OCI-M2 (cell line): ENCODE data around the gene MAP4K5.
"Not testable (repeated sequence)": the region's sequence is repeated elsewhere in the genome, so short reads cannot be mapped to it uniquely, and the experiment has no call there.

Experiments
- DNase-seq: peaks from one replicate; lab custom pipeline; 2025; ENCODE audit not compliant: unreplicated experiment; lab: John Stamatoyannopoulos, UW

The MAP4K5 gene

DNA sequence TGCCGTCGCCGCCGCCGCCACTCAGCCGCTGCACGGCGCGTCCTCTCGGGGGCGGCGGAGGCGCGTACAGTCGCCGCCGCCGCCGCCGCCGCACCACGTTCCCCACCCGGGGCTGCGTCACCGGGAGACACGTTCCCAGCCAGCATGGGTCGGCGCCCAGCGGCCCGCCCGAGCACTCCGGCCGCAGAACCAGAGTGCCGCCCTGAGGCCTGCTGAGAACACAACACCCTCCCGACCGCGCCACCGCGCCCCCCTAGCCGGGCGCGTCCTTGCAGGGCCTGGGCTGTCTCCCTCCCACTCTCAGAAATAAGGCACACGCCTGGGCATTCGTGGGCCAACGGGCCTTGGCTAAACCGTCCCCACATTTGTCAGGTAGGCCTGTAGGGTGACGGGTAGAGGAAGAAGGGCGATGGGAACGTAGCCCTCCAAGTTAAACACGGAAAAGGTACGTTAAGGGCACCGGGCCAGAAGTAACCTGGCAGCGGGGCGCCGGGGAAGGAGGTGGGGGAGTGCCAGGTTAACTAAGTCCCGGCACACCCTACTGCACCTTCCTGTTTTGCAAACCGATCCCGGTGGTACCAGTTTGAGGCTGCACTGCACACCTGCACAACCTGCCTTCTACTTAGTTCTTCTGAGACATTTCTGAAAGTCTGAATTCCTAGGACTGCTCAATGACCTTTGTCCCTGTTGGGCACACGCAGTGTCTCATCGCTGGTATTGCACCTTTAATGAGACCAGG lies at the start of gene MAP4K5:
TSS of gene MAP4K5 (minus strand) at position 68 of the 739 bp plus-strand sequence. CDS start 520 bp downstream, outside the sequence.
- no peak for DNase-seq

DNA sequence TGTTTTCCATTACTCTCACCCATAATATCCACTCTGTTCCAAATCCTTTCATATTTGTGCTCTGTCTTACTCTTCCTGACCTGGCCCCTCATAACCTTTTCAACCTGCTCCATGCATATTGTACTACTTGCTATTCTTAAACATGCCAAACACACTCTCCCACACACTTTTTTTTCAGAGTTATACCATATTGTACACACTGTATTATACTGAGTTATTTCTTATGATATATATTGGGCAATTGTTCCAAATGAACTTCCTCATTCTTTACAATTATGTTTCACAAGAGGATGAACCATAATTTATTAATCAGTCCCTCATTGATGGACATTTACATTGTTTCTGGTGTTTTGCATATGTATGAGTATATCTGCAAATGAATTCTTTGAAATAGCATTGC lies 46.1 kb upstream of the MAP4K5 start:
- no peak for DNase-seq

DNA sequence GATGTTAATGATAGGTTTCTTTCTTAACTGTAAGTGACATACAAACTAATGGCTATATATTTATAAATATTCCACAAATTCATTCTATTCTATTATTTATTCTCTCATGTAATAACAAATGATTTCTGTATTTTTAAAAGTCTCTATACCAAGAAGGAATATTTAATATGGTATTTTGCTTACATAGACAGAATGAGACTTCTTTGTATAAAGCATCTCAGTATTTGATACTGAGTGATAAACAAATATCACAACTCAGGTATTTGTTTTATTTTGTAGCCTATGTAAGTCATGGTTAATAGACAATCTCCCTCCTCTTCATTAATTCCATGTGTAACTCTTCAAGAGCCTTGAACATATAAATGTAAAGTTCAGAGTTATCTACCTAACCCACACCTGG lies 45.6 kb upstream of the MAP4K5 start:
- DNase-seq: no peak

DNA sequence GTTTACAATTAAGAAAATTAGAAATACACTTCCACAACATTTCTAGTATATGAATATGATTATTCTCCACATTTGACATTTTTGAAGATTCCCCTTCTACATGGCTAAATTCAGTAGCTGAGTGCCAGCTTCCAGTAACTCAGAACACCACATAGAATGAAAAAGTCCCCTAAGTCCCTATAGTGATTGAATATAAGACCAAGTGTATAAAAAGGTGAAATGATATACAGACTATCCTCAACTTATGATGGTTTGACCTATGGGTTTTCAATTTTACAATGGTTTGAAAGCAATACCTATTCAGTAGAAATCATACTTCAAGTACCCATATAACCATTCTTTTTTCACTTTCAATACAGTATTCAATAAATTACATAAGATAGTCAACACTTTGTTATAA lies 43.4 kb upstream of the MAP4K5 start:
- no peak for DNase-seq

DNA sequence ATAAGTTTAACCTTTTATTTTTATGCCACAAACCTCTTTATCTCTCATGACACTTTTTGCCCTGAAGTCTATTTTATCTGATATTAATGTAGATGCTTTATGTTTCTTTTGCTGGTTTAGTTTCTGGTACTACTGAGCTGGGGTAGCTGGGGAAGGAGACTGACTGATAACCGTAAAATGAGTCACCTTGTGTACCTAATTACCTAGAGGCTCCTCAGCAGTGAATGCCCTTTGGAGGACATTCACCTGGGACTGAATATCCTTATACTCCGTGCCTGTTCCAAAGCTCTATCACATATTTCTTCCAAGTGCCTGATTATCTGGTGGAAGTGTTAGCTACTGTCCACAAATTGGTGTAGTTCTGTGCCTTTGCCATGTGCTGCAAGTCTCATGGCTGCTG lies 41.5 kb upstream of the MAP4K5 start:
- no peak for DNase-seq

DNA sequence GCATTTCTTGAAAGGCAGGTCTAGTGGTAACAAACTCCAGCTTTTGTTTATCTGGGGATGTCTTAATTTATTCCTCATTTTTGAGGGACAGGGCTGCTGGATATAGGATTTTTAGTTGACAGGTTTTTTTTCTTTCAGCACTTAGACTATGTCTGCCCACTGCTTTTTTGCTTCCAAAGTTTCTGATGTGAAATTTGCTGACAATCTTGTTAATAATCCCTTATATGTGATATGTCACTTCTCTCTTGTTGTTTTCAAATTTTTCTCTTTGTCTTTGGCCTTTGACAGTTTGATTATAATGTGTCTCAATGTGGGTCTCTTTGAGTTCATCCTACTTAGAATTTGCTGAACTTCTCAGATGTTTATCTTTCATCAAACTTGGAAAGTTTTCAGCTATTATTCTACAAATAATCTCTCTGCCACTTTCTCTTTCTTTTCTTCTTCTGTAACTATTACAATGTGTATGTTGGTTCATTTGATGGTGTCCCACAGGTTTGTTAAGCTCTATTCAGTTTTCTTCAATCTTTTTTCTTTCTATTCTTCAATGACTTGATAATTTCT lies 37.4 kb upstream of the MAP4K5 start:
- no peak for DNase-seq

DNA sequence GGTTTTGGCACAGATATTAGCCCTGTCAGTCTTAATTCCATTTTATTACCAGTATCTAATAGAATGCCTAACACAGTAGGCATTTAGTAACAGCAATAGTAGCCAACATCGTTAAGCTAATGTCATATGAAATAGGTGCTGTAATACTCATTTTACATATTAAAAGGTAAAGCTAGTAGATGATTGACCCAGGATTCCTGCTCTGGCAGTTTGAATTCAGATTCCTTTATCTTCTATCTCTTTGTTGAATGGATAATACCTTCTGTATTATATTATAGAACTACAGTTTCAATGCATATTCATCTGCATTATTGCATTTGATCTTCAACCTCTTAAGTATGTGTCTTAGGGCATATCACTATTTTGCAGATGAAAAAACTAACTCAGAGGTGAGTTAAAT lies 30.5 kb upstream of the MAP4K5 start:
- DNase-seq: no peak

DNA sequence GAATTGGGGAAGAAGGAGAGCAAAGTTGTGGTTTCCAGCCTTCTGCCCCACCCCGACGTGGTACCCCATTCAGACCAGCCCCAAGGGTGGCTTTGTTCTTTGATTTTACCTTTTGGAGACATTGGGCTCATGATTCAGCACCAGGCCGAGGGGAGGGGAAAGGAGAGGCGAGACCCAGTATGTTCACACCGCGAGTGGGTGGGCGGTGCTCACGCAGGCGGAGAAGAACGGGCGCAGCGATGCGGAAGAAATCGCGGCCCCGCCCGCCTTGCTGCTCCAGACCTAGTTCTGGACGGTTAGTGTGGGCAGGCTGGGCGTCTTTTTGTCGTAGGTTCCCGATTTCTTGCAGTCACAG lies 28.5 kb upstream of the MAP4K5 start:
- no peak for DNase-seq

DNA sequence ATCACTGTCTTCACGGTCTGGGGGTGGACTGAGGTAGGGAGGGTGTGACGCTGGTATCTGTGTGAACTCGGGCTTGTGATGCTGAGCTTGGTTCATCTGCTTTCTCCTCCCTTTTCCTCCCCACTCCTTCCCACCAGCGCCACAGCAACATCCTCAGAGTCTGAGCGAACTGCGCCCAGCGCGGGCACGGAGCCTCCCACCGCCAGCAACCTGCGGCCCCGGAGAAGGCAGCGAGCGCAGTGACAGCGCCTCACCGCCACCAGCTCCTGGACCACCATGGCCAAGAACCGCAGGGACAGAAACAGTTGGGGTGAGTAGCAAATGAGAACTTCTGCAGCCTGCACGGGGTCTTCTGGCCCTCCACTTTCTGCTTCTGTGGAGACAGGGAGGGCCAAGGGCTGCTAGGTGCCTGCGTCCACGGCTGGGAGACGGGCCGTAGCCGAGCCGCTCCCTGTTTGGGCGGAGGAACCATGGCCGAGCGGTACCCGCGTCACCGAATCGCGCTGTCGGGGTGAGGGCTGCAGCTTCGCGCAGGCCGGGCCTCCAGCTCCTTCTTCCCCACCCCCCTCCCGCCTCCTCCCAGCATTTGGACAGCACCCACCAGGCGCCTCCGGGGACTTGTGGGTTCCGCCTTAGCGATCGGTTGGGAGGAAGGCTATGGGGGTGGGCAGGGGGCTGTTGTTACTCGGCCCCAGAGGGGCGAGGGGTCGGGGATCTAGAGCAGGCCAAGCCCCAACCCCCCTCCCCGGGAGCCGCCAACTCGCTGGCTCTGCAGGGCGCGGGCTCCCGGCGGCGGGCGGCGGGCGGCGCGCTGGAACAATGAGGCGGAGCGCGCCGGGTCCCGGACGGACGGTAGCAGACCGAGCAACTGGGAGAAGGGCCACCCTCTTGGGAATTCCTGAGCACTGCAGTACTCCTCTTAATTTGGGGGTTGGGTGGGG lies 27.9 kb upstream of the MAP4K5 start, which contains the start of gene ATL1:
TSS of gene ATL1 (plus strand) at position 156 of the 941 bp plus-strand sequence. CDS start at position 277, 121 bp downstream.
- no peak for DNase-seq

DNA sequence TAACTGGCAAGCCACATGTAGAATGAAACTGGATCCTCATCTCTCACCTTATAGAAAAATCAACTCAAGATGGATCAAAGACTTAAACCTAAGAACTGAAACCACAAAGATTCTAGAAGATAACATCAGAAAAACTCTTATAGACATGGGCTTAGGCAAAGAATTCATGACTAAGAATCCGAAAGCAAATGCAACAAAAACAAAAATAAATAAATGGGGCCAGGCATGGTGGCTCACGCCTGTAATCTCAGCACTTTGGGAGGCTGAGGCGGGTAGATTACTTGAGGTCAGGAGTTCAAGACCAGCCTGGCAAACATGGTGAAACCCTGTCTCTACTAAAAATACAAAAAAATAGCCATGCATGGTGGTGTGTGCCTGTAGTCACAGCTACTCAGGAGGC lies 20.4 kb upstream of the MAP4K5 start:
- not testable (repeated sequence) for DNase-seq

DNA sequence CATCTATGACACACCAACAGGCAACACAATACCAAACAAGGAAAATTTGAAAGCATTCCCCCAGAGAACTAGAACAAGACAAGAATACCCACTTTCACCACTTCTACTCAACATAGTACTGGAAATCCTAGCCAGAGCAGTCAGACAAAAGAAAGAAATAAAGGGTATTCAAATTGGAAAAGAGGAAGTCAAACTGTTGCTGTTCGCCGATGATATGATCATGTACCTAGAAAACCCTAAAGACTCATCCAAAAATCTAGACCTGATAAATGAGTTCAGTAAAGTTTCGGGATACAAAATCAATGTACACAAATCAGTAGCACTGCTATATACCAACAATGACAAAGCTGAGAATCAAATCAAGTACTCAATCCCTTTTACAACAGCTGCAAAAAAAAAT lies 19.5 kb upstream of the MAP4K5 start:
- no peak for DNase-seq

DNA sequence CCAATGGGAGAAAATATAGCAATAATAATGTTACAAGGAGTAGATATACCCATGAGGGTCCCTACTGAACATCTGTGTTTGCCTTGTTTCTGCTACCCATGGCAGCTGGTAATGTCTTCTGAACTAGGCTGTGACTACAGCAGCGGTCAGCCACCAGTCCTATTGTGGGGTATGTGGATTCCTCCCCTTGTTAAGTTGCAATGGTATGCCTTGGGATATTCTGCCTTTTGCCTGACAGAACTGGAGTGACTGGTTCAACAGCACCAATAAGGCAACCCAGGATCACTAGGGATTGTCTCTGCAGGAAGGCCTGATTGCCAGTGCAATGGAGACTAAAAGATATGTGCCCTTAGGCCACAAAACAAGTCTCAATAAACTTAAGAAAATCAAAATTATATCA lies 17.9 kb upstream of the MAP4K5 start:
- no peak for DNase-seq

DNA sequence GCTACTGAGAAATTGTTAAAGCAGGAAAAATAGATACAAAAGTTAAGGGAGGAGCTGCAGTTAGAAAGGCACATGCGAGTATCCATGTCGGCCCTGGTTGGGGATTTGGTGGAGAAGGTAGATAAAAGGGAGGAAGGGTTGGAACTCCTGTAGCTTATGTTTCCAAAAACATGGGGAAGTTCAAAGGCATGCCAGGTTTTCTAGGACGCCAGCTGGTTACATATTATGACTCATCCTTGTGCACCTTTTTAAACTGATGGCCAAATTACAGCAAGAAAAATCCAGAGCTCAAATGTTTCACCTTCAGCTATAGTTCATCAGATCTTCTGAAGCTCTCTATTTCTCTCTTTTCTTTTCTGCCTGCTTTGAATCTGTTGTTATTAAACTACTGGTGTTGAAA lies 13.2 kb upstream of the MAP4K5 start:
- no peak for DNase-seq

DNA sequence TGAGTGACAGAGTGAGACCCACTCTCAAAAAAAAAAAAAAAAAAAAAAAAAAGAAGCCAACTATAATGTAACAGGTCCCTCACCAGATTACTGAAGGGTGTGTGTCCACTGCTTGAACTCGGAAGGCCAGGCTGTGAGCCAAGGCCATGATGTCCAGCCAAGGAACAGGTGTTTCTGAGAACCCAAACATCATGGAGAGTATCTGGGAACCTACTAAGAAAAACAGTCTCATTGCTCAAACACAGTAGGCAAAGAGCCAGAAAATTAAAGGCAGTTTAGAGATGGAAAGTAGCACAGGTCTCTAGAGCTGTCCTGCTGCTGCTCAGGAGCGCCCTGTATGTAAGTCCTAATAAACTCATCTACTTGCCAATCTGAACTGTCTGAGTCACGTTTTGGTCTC lies 12.5 kb upstream of the MAP4K5 start:
- no peak for DNase-seq

DNA sequence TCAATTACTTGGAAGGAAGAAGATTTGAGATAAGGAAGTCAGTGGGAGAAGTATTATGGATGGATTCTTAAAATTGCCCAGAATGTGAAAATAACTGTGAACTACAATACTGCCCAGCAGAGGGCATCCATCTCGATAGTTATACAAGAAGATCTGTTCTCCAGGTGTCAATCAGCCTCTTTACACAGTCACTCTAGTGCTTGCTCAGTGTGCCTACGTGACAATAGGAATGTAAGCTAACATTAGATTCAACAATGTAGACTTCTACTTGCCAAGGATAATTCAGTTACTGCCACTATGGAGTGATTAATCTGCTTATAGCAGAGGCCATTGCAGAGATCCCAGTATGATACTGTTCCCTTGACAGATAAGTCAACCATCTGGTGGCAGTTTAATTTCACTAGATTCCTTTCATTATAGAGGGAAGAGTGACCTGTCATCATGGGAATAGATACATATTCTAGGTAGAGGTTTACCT lies 10.6 kb upstream of the MAP4K5 start:
- DNase-seq: no peak

DNA sequence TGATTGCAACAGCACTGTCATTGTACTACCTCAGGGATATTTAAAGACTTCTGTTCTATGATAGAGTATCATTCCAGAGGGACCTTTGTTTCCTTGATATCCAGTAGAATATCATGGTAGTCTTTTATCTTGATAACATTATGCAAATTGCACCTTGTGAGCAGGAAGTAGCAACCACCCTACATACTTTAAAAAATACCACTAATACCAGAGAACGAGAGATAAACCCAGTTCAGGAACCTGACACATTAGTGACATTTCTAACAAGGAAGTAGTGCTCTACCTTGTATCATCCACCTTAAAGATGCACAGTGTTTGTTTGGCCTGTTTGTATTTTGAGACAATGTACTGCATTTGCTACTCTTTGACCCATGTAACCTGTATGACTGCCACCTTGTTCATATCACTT lies 8.8 kb upstream of the MAP4K5 start:
- DNase-seq: no peak

DNA sequence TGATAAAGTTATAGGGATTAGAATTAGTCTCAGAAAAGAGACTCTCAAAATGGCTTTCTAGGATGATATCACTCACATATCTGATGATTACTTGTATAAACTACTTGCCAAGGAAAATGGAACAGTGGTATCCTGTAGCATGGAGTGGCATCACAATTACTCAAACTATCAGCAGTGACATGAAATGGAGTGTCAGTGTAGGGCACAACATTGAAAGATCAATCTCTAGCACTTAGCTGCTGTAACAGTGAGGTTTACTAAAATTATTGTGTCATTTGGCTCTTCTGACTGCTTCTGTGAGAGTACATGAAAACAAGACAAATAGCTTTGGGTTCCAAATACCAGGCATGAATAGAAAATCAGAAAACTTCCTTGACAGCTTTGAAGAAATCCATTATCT lies 6.7 kb upstream of the MAP4K5 start:
- DNase-seq: no peak

DNA sequence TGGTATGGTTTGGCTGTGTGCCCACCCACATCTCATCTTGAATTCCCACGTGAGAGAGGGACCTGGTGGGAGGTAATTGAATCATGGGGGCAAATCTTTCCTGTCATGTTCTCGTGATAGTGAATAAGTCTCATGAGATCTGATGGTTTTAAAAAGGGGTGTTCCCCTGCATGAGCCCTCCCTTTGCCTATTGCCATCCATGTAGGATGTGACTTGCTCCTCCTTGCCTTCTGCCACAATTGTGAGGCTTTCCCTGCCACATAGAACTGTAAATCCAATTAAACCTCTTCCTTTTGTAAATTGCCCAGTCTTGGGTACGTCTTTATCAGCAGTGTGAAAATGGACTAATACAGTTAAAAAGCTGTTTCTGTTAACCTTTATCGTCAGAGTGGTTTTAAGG lies 5.7 kb upstream of the MAP4K5 start:
- DNase-seq: not testable (repeated sequence)

DNA sequence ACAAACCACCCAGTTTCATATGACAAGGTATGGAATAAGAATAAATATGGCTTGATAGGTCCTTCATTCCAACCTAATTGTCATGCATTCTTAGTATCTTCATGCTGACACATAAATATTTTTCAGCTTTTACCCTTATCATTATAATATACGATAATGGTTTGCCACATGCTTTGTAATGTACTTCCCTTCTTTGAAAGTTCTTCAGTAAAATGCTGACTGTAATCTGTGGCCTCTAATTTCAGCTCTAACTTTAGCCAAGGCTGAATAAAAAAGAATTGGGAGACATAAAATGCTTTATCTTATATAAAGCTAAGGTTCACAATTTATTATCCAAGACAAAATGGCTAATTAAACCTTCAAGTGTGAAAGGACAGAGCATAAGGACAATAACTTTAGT lies 2.6 kb upstream of the MAP4K5 start:
- no peak for DNase-seq

DNA sequence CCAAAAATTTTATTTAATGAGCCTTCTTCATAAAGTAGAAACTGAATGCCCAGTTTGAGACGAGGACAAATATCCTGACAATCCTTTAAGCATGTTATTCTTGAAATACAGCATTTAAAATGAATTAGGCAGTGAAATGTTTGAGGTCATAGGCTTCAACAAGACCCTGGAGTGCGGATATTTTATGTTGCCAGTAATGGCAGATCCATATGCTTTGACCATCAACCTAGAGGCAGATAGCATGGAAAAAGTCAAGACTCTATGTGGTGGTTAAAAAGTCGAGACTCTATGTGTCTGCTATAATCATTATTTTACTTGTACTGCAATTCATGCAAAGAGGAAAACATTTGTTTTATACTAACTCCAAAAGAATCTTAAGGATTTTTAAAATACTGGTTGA lies 2.0 kb upstream of the MAP4K5 start:
- DNase-seq: no peak

DNA sequence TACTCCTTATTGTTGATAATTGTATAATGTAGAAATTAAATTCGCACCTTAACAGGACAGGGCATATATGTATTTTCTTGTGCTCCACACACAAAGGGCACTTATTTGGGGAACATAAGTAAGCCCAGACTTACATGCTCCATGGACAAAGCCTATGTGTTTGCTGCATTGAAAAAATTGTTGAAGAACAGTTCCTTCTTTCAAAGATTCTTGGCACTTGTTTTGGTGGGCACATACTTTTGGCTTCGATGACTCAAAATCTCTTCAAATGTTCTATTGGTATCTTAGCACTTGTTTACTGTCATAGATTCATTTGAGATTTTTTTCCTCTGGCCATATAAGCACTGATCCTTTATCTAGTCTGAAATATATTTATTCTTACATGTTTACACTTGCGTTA lies 1.4 kb upstream of the MAP4K5 start:
- DNase-seq: no peak

DNA sequence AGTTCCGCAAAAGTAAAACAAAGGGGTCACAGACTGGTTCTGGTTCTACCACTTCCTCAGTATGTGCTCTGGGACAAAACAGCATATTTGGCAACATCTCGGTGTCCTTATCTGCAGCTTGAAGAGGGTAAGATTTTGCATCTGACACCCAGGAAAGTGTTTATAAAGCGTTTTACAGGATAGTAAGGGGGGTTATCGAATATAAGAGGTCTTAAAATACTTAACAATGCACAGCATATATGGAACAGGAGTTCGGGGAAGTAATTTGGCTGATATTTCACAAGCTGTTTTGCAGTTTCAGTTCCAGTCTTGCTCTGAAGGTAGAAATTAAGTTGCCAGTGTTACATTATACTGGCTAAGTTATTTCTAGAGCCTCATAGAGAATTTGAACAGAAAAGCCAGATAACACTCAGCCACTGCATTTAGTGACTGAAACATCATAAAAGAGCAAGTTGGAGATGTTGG lies 904 bp upstream of the MAP4K5 start:
- no peak for DNase-seq
